ENCODE results near the gene SPP2. TPM values are rescaled to one million over a fixed set of nuclear protein-coding genes. Genes with fewer than 3 reads are reported as not detected.

SPP2 gene
- total RNA-seq, 1 experiment from 2014 or later, result not detected

GRCh38 chr2:234091432-234091879, 41.0 kb downstream of the SPP2 start:
- H3K36me3 Mint-ChIP-seq (ENCODE audit: insufficient read depth in 1 of 3, low read depth in 3 of 3), result peaks cover 0 to 11% (median 2%) of the 10 kb centered on the region in 3 experiments; a peak in 2 of 7 replicates
- H3K9ac ChIP-seq (ENCODE audit: extremely low read depth, insufficient read length, low read length), result no peak overlapping the region
- no peak for DNase-seq

More at GRCh38 chr2:234091432-234091879, 41.0 kb downstream of the SPP2 start:
- H4K91ac ChIP-seq (ENCODE audit: insufficient read length, low read depth, low read length), result no peak overlapping the region
- no peak overlapping the region for H2BK20ac ChIP-seq (ENCODE audit: low read depth, low read length, poor library complexity, severe bottlenecking)
- H3K9me3 Mint-ChIP-seq, result peaks cover 8 to 18% of the 10 kb centered on the region in 2 experiments
- no peak overlapping the region for H2BK15ac ChIP-seq (ENCODE audit: low read depth, low read length)
- no peak overlapping the region for H3K18ac ChIP-seq (ENCODE audit: insufficient read length, low read depth, low read length)
- H3K4me1 Mint-ChIP-seq, result peaks cover 9 to 13% of the 10 kb centered on the region in 2 experiments
- no peak overlapping the region for H2BK12ac ChIP-seq (ENCODE audit: insufficient read length, low read depth, low read length)
- H3K4ac ChIP-seq (ENCODE audit: low read depth, low read length), result no peak overlapping the region
- H3K27ac Mint-ChIP-seq, result no peak overlapping the region
- H3K4me2 ChIP-seq (ENCODE audit: insufficient read depth, insufficient read length, low read length), result no peak overlapping the region
- H4K5ac ChIP-seq (ENCODE audit: insufficient read length, low read depth, low read length), result no peak overlapping the region
- H2BK120ac ChIP-seq (ENCODE audit: low read depth, low read length, poor library complexity, severe bottlenecking), result no peak overlapping the region
- H3K27ac ChIP-seq (ENCODE audit: insufficient read length, low read depth, low read length), result no peak overlapping the region
- H3K23ac ChIP-seq (ENCODE audit: insufficient read length, low read depth, low read length), result no peak overlapping the region
- H3K27me3 ChIP-seq (ENCODE audit: insufficient read depth, low read length), result no peaks in the 10 kb centered on the region
- H3K4me1 ChIP-seq (ENCODE audit: insufficient read depth, low read length), result 0 out of 2 replicates have a peak, but pooled peaks cover 4% of the 10 kb centered on the region
- H3K79me1 ChIP-seq (ENCODE audit: insufficient read depth, low read depth, low read length, poor library complexity, severe bottlenecking), result no peaks in the 10 kb centered on the region
- H2AFZ ChIP-seq (ENCODE audit: low read length), result no peak overlapping the region
- peaks cover 3% of the 10 kb centered on the region for H3K27me3 Mint-ChIP-seq (ENCODE audit: low read depth)
- H3K23me2 ChIP-seq (ENCODE audit: insufficient read length, low read depth, low read length, poor library complexity, severe bottlenecking), result no peaks in the 10 kb centered on the region
- no peak overlapping the region for H2BK5ac ChIP-seq (ENCODE audit: insufficient read length, low read length)
- H3K56ac ChIP-seq (ENCODE audit: insufficient read length, low read depth, low read length), result no peak overlapping the region
- H3K9me3 ChIP-seq (ENCODE audit: control insufficient read depth, low read depth, low read length), result no peaks in the 10 kb centered on the region
- H3K79me2 ChIP-seq (ENCODE audit: insufficient read depth, low read length), result no peaks in the 10 kb centered on the region
- TF ChIP-seq CTCF (conservative IDR thresholded peaks at IDR 0.05), result no peak
- H3K4me3 Mint-ChIP-seq, result no peak overlapping the region
- no peak overlapping the region for H4K8ac ChIP-seq (replicated peaks; ENCODE audit: insufficient read length, low read depth, low read length)
- no CpG with 5 or more reads among the region's 5 CpGs for WGBS (ENCODE audit: extremely low coverage, insufficient read length, low lambda C conversion rate)
- no peak overlapping the region for H2AK5ac ChIP-seq (ENCODE audit: insufficient read length, low read length)
- H4K20me1 ChIP-seq (ENCODE audit: control insufficient read depth, insufficient read depth, insufficient read length), result no peaks in the 10 kb centered on the region
- H3K14ac ChIP-seq (ENCODE audit: insufficient read depth, low read length), result no peak overlapping the region
- H3T11ph ChIP-seq (ENCODE audit: low read length), result no peak overlapping the region

Measured in H9 (cell line).